Measurements from ENCODE around the gene FAM168A.

DNA sequence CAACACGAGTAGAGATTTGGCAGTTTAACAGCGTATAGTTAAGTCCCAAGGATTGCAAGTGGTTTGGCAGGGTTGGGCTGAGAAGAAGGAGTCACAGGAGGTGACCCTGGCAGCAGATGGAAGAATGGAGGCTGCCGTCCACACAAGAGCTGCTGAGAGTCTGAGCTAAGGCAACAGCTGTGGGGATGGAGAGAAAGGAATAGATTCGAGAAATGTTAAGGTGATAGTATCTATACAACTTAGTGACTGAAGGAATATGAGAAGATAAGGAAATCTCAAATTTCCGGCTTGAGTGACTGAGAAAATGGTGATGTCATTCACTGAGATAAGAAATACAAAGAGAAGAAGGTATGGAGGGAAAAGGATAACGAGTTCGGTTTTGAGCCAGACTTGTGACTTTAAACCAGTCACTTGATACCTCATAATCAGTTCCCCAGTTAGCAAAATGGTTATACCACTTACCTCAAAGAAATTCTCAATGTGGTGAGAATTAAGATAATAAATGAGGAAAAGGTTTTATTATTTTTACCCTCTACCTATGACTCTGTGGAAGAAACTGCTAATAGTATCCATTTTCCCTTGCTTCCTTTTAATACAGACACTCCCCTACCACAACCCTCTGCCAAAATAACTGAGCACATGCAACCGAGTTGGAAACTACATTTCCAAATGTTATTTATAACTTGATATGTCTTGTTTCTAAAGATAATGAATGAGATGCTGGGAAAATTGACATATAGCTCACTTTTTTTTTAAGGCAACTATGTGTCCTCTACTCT is 30.7 kb downstream of the FAM168A start:
- TF ChIP-seq CTCF (IDR thresholded peaks at IDR 0.05) (no peak), POLR2A (IDR thresholded peaks at IDR 0.05) (no peak)
